GM18508 (cell line): ENCODE data around the gene USPL1.

Experiments
- ATAC-seq: cut with Tn5 transposase; IDR thresholded peaks from one replicate; pipeline ENCODE4 v1.9.1; 2021; ENCODE audit warnings: moderate number of reproducible peaks; ENCODE audit not compliant: insufficient read depth, unreplicated experiment

The USPL1 gene

GRCh38 chr13:30690282-30691188 lies 72.8 kb downstream of the USPL1 start:
- no peak for ATAC-seq

- ATAC-seq, result no peak
These were observed 74.4 kb downstream of the USPL1 start for GRCh38 chr13:30692113-30692512.

- no peak for ATAC-seq
These were observed 78.8 kb downstream of the USPL1 start for GRCh38 chr13:30696278-30697176.

GRCh38 chr13:30697177-30697953 lies 79.6 kb downstream of the USPL1 start:
- no peak for ATAC-seq

GRCh38 chr13:30697996-30698401 lies 80.3 kb downstream of the USPL1 start:
- no peak for ATAC-seq

GRCh38 chr13:30698488-30699005 lies 80.8 kb downstream of the USPL1 start:
- no peak for ATAC-seq

GRCh38 chr13:30700364-30700763 lies 82.6 kb downstream of the USPL1 start:
- ATAC-seq, result no peak

- no peak for ATAC-seq
These were observed 84.3 kb downstream of the USPL1 start for GRCh38 chr13:30702006-30702405.

- ATAC-seq, result no peak
These were observed 86.9 kb downstream of the USPL1 start for GRCh38 chr13:30704596-30704995.

- ATAC-seq, result no peak
These were observed 88.0 kb downstream of the USPL1 start for GRCh38 chr13:30705680-30706079.

GRCh38 chr13:30708541-30708940 lies 90.8 kb downstream of the USPL1 start:
- ATAC-seq, result no peak
